ENCODE results near the gene CACNA1A. TPM values are rescaled to one million over a fixed set of nuclear protein-coding genes. Genes with fewer than 3 reads are reported as not detected.
A peak's percentile ranks its signal among the peaks of the same experiment; 100 is the strongest.

The CACNA1A gene
- total RNA-seq, 1 donor: 42.8 TPM

GRCh38 chr19:13350072-13350471, 156.2 kb downstream of the CACNA1A start:
- no peak overlapping the region for H3K4me3 ChIP-seq (ENCODE audit: low read depth, low read length)
- no peak for TF ChIP-seq CTCF (IDR thresholded peaks at IDR 0.05; ENCODE audit: insufficient read depth, low read length)
- DNase-seq (ENCODE audit: low read depth): no peak

GRCh38 chr19:13347367-13347766, 158.9 kb downstream of the CACNA1A start:
- TF ChIP-seq CTCF (IDR thresholded peaks at IDR 0.05; ENCODE audit: insufficient read depth, low read length): no peak
- no peak for DNase-seq (ENCODE audit: low read depth)

GRCh38 chr19:13343514-13343913, 162.8 kb downstream of the CACNA1A start:
- no peak for DNase-seq (ENCODE audit: low read depth)
- H3K4me3 ChIP-seq (ENCODE audit: low read depth, low read length): no peak overlapping the region
- no peak for TF ChIP-seq CTCF (IDR thresholded peaks at IDR 0.05; ENCODE audit: insufficient read depth, low read length)

More at GRCh38 chr19:13347367-13347766, 158.9 kb downstream of the CACNA1A start:
- no peak overlapping the region for H3K4me3 ChIP-seq (ENCODE audit: low read depth, low read length)

GRCh38 chr19:13342672-13343071, 163.6 kb downstream of the CACNA1A start:
- no peak for DNase-seq (ENCODE audit: low read depth)
- no peak overlapping the region for H3K4me3 ChIP-seq (ENCODE audit: low read depth, low read length)

GRCh38 chr19:13339869-13340268, 166.4 kb downstream of the CACNA1A start:
- no peak for TF ChIP-seq CTCF (IDR thresholded peaks at IDR 0.05; ENCODE audit: insufficient read depth, low read length)
- DNase-seq (ENCODE audit: low read depth): no peak
- H3K4me3 ChIP-seq (ENCODE audit: low read depth, low read length): no peak overlapping the region

More at GRCh38 chr19:13342672-13343071, 163.6 kb downstream of the CACNA1A start:
- TF ChIP-seq CTCF (IDR thresholded peaks at IDR 0.05; ENCODE audit: insufficient read depth, low read length): no peak

GRCh38 chr19:13337181-13337580, 169.1 kb downstream of the CACNA1A start:
- DNase-seq (ENCODE audit: low read depth): peak; percentile 10
- TF ChIP-seq CTCF (IDR thresholded peaks at IDR 0.05; ENCODE audit: insufficient read depth, low read length): no peak
- no peak overlapping the region for H3K4me3 ChIP-seq (ENCODE audit: low read depth, low read length)

- no peak overlapping the region for H3K4me3 ChIP-seq (ENCODE audit: low read depth, low read length)
- TF ChIP-seq CTCF (IDR thresholded peaks at IDR 0.05; ENCODE audit: insufficient read depth, low read length): no peak
- DNase-seq (ENCODE audit: low read depth): no peak
Measured at GRCh38 chr19:13334801-13335481, 171.3 kb downstream of the CACNA1A start.

Measured in fibroblast of the aortic adventitia (primary cell).